Kidney epithelial cell (primary cell): ENCODE results near the gene GPR157. TPM values are rescaled to one million over a fixed set of nuclear protein-coding genes. Genes with fewer than 3 reads are reported as not detected.
A peak's percentile ranks its signal among the peaks of the same experiment; 100 is the strongest.

ENCODE experiments used
- DNase-seq: peaks from one replicate; pipeline ENCODE4 v3.0.0-alpha.2; 2010; ENCODE audit warnings: low read depth
- H3K27me3 ChIP-seq: 2 replicates; pipeline ENCODE4 v1.6.0; 2011; ENCODE audit warnings: low read length; ENCODE audit not compliant: control insufficient read depth, insufficient read depth
- H3K36me3 ChIP-seq: 2 replicates; pipeline ENCODE4 v1.5.1; 2011; ENCODE audit warnings: low read length; ENCODE audit not compliant: control insufficient read depth, insufficient read depth
- H3K4me3 ChIP-seq: 2 replicates; pipeline ENCODE4 v1.5.1; 2011; ENCODE audit warnings: low read depth, mild to moderate bottlenecking, control low read depth, low read length
- total RNA-seq: library from RNA; depleted of rRNA; stranded (reverse); fragments of >200 nt; gene quantifications from 2 replicates; pipeline ENCODE4 v1.2.3, GENCODE V29; 2015
- TF ChIP-seq, protein P1 (sequence below): IDR thresholded peaks from 2 replicates; pipeline ENCODE4 v1.5.1; 2011; ENCODE audit warnings: mild to moderate bottlenecking, moderate library complexity, low read length, control low read depth, inconsistent platforms; ENCODE audit not compliant: insufficient read depth, poor library complexity, severe bottlenecking

Gene GPR157
- total RNA-seq, 1 donor from 2014 or later: 6.4 TPM

DNA sequence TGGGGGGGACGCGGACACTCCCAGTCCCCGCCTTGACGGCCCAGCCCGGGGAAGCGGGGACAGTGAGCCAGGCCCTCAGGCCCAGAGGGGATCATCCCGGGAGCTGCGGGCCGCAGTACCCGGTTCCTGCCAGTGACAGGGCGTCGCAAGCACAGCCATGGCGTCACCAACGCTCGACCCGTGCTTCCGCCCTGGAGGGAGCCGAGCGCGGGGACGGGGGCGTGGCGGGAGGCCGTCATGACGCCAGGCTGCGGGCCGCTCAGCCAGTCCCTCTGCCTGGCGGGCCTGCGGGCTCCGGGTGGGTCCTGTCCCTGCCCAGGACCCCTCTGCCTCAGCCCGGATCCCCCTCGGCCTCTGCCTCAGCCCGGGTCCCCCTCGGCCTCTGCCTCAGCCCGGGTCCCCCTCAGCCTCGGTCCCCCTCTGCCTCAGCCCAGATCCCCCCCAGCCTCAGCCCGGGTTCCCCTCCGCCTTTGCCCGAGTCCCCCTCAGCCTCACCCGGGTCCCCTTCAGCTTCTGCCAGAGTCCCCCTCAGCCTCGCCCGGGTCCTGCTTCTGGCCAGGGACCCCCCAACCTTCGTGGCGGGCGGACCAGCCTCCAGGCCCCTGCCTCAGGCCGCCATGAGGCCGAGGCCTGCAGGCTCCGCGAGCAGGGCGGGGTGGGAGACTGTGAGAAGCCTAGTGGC is 57.2 kb downstream of the GPR157 start:
- H3K27me3 ChIP-seq: no peaks in the 10 kb centered on the region
- no peak overlapping the region for H3K4me3 ChIP-seq
- no peak for DNase-seq
- TF ChIP-seq, protein P1, sequence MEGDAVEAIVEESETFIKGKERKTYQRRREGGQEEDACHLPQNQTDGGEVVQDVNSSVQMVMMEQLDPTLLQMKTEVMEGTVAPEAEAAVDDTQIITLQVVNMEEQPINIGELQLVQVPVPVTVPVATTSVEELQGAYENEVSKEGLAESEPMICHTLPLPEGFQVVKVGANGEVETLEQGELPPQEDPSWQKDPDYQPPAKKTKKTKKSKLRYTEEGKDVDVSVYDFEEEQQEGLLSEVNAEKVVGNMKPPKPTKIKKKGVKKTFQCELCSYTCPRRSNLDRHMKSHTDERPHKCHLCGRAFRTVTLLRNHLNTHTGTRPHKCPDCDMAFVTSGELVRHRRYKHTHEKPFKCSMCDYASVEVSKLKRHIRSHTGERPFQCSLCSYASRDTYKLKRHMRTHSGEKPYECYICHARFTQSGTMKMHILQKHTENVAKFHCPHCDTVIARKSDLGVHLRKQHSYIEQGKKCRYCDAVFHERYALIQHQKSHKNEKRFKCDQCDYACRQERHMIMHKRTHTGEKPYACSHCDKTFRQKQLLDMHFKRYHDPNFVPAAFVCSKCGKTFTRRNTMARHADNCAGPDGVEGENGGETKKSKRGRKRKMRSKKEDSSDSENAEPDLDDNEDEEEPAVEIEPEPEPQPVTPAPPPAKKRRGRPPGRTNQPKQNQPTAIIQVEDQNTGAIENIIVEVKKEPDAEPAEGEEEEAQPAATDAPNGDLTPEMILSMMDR: no peak
- no peaks in the 10 kb centered on the region for H3K36me3 ChIP-seq

- DNase-seq: no peak
- TF ChIP-seq, protein P1: no peak
- Histone ChIP-seq H3K4me3 (no peak overlapping the region), H3K36me3 (no peaks in the 10 kb centered on the region), H3K27me3 (no peaks in the 10 kb centered on the region)
Observed at GRCh38 chr1:9070486-9070885, 58.4 kb downstream of the GPR157 start.

DNA sequence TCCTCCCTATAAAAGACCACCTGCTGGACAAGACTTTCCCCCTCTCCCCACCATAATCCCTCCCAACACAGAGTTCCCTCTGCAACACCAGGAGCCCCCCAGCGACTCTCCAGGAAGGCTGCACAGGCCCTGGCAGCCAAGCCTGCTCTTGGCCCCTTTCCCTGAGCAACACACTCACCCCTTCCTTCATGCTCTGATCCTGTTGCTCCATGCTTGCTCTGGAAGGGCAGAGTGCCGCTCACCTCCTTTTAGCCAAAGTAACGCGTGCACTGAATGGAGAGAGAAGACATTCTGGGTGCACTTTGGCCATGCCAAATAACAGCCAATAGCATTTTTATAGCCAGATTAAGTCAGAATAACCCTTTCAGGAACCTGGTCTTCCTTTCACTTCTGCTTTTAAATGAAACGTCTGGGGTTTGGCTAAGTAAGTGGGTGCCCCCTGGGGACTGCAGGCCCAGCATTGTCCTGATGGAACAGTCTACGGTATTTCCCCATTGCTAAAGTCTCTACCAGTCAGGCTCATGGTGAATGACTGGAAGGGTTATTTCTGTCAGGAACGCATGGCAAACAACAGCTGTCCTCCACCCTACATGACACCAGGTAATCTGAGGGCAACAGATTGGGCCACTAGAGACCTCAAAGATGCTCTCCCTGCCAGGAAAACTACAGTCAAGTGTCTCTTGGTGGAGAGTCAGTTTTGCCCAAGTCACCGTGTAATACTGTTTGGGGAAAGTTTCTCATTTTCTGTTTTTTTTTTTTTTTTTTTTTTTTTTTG is 59.4 kb downstream of the GPR157 start, which contains the start of gene SLC2A5:
SLC2A5 (minus strand) TSS at position 310 of the 775 bp plus-strand sequence; CDS start at position 211, 99 bp downstream.
- Histone ChIP-seq H3K27me3 (no peaks in the 10 kb centered on the region), H3K4me3 (no peak within 1 kb of the TSS), H3K36me3 (no peaks in the 10 kb centered on the region)
- DNase-seq: no peak
- TF ChIP-seq, protein P1: no peak

GRCh38 chr1:9068981-9069325 is 59.9 kb downstream of the GPR157 start:
- Histone ChIP-seq H3K27me3 (no peaks in the 10 kb centered on the region), H3K4me3 (no peak overlapping the region), H3K36me3 (no peaks in the 10 kb centered on the region)
- TF ChIP-seq, protein P1: no peak
- DNase-seq: no peak

DNA sequence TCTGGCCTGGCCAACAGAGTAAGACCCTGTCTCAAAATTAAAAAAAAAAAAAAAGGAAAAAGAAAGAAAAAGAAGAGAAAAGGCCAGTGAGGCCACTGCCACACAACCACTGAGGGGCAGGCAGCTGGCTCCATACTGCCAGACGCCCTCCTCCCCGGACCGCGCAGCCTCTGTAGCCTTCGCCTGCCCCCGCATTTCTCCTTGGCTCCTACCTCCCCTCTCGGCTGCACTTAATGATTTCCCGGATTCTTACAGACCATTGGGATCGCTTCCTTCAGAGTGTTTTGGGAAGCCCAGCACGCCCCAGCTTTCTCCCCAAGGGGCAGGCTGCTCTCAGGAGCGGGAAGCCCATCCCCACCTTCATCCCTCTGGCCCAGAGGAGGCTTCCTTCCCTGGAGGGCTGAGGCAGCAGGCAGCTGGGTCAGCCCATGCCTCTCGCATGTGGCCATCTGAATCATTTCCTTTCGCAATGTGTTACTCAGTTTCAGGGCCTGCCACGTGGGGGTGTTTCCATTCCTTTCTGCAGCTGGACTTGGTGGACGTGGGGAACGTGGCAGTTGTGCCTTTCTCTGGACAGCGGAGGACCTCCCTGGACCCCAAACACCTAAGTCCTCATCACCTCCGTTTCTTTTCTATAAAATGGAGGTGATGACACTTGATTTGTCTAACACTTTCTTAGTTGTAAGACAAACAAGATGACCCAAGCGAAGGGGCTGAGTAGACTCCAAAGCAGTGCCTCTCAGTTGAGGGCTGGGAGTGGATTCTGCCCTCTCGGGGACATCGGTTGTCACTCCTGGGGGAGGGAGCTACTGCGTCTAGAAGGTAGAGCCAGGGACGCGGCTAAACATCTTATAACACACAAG is 61.7 kb downstream of the GPR157 start:
- H3K4me3 ChIP-seq: no peak overlapping the region
- peak; percentile 56 for DNase-seq
- no peaks in the 10 kb centered on the region for H3K27me3 ChIP-seq
- H3K36me3 ChIP-seq: no peaks in the 10 kb centered on the region
- TF ChIP-seq, protein P1: no peak
